SK-N-SH (cell line): ENCODE results near the gene ELMO1. TPM values are rescaled to one million over a fixed set of nuclear protein-coding genes. Genes with fewer than 3 reads are reported as not detected.
A peak's percentile ranks its signal among the peaks of the same experiment; 100 is the strongest.

Source experiments
- CTCF ChIA-PET: fragments of 300-600, 350-600 bp; formaldehyde crosslinking; extraction: SDS; loops from one replicate; lab custom pipeline; 2021; lab: Yijun Ruan, JAX
- POLR2A ChIA-PET: fragments of 350-600 bp; sonication (Branson Sonifier 250); formaldehyde crosslinking; extraction: SDS; loops from one replicate; lab custom pipeline; 2020; ENCODE audit warnings: antibody characterized with exemption, inconsistent platforms; lab: Yijun Ruan, JAX
- DNase-seq: peaks from one replicate; pipeline ENCODE4 v3.0.0; 2012
- H2AFZ ChIP-seq: fragments of 200-600 bp; sonication (generic); 2 replicates; pipeline ENCODE4 v1.8.1; 2016; ENCODE audit warnings: antibody characterized with exemption, mild to moderate bottlenecking, low read depth
- H3F3A ChIP-seq: fragments of 200-600 bp; sonication (generic); replicated peaks from 2 replicates; pipeline ENCODE3; 2016; ENCODE audit warnings: antibody characterized with exemption, mild to moderate bottlenecking; ENCODE audit not compliant: insufficient read depth
- H3K27ac ChIP-seq, 2 experiments: fragments of 200-500 bp in 1 of 2; fragments of 200-600 bp in 1 of 2; sonication (Bioruptor generic) in 1 of 2; sonication (generic), shearing (Covaris generic) in 1 of 2; 2 replicates each; pipeline versions ENCODE4 v1.5.1 to v1.6.1; 2014 to 2016; ENCODE audit warnings: low read depth in 2 of 2, inconsistent platforms in 1 of 2, low read length in 1 of 2, mild to moderate bottlenecking in 1 of 2, mixed read lengths in 1 of 2
- H3K27me3 ChIP-seq: fragments of 200-600 bp; sonication (generic), shearing (Covaris generic); 2 replicates; pipeline ENCODE4 v1.6.1; 2016; ENCODE audit warnings: mixed run types; ENCODE audit not compliant: insufficient read depth
- H3K36me3 ChIP-seq, 2 experiments: fragments of 200-500 bp in 1 of 2; fragments of 200-600 bp in 1 of 2; sonication (Bioruptor generic) in 1 of 2; sonication (generic) in 1 of 2; replicated peaks in 1 of 2; 2 replicates each; pipeline versions ENCODE3 to v1.5.1; 2014 to 2016; ENCODE audit warnings: low read length in 1 of 2, mild to moderate bottlenecking in 1 of 2; ENCODE audit not compliant: insufficient read depth in 2 of 2, control insufficient read depth in 1 of 2
- H3K4me1 ChIP-seq, 2 experiments: fragments of 200-500 bp in 1 of 2; fragments of 200-600 bp in 1 of 2; sonication (Bioruptor generic) in 1 of 2; sonication (generic), shearing (Covaris generic) in 1 of 2; 2 replicates each; pipeline versions ENCODE4 v1.5.1 to v1.6.1; 2014 to 2016; ENCODE audit warnings: low read depth in 1 of 2, low read length in 1 of 2, mixed run types in 1 of 2; ENCODE audit not compliant: insufficient read depth in 2 of 2, control insufficient read depth in 1 of 2
- H3K4me2 ChIP-seq: fragments of 200-600 bp; sonication (generic), shearing (Covaris generic); 2 replicates; pipeline ENCODE4 v1.6.1; 2017; ENCODE audit warnings: mixed run types
- H3K4me3 ChIP-seq, 2 experiments: fragments of 200-500 bp in 1 of 2; fragments of 200-600 bp in 1 of 2; sonication (Bioruptor generic) in 1 of 2; sonication (generic), shearing (Covaris generic) in 1 of 2; 2 replicates each; pipeline versions ENCODE4 v1.5.1 to v1.8.1; 2014 to 2016; ENCODE audit warnings: low read depth in 2 of 2, inconsistent platforms in 1 of 2, low read length in 1 of 2, mild to moderate bottlenecking in 1 of 2, mixed read lengths in 1 of 2, moderate library complexity in 1 of 2
- H3K79me2 ChIP-seq: fragments of 200-600 bp; sonication (generic); 2 replicates; pipeline ENCODE4 v1.8.1; 2017; ENCODE audit warnings: mild to moderate bottlenecking; ENCODE audit not compliant: insufficient read depth
- H3K9ac ChIP-seq: fragments of 200-600 bp; sonication (generic); 2 replicates; pipeline ENCODE4 v1.6.1; 2017; ENCODE audit warnings: mixed run types
- H3K9me2 ChIP-seq: fragments of 200-600 bp; sonication (generic); 2 replicates; pipeline ENCODE4 v1.6.1; 2017; ENCODE audit warnings: mixed run types
- H3K9me3 ChIP-seq: fragments of 200-600 bp; sonication (generic); 2 replicates; pipeline ENCODE4 v1.6.1; 2017; ENCODE audit warnings: mixed run types, mild to moderate bottlenecking, moderate library complexity
- H4K20me1 ChIP-seq: fragments of 200-600 bp; sonication (generic); 2 replicates; pipeline ENCODE4 v1.6.1; 2017; ENCODE audit warnings: mild to moderate bottlenecking, mixed run types; ENCODE audit not compliant: insufficient read depth
- CHD2 ChIP-seq: fragments of 150-350 bp; IDR thresholded peaks from 2 replicates; pipeline ENCODE4 v1.6.1; 2018; ENCODE audit warnings: low read length; ENCODE audit not compliant: partially characterized antibody
- ELF1 ChIP-seq: IDR thresholded peaks from 2 replicates; pipeline ENCODE4 v1.4.0; 2012
- EP300 ChIP-seq, 2 experiments: IDR thresholded peaks; 2 replicates each; pipeline versions ENCODE4 v1.4.0 to v1.6.1; 2012; ENCODE audit warnings: borderline replicate concordance in 1 of 2, low read depth in 1 of 2, low read length in 1 of 2
- FOSL2 ChIP-seq: IDR thresholded peaks from 2 replicates; pipeline ENCODE4 v1.4.0; 2012; ENCODE audit warnings: low read depth, mild to moderate bottlenecking, moderate library complexity, borderline replicate concordance
- MXI1 ChIP-seq: IDR thresholded peaks from 2 replicates; pipeline ENCODE4 v1.6.1; 2012; ENCODE audit warnings: mild to moderate bottlenecking, low read depth, low read length, improper control_type of control experiment
- POLR2AphosphoS5 ChIP-seq: IDR thresholded peaks from 2 replicates; pipeline ENCODE4 v1.6.1; 2012; ENCODE audit warnings: low read depth, low read length
- RCOR1 ChIP-seq: fragments of 150-350 bp; IDR thresholded peaks from 2 replicates; pipeline ENCODE4 v1.6.1; 2017; ENCODE audit warnings: antibody characterized with exemption, low read length
- RFX5 ChIP-seq: IDR thresholded peaks from 2 replicates; pipeline ENCODE4 v1.6.1; 2012; ENCODE audit warnings: mild to moderate bottlenecking, improper control_type of control experiment, low read length
- RXRA ChIP-seq: IDR thresholded peaks from 2 replicates; pipeline ENCODE4 v1.4.0; 2012; ENCODE audit warnings: low read depth, mild to moderate bottlenecking, borderline replicate concordance
- SIN3A ChIP-seq: IDR thresholded peaks from 2 replicates; pipeline ENCODE4 v1.6.1; 2012; ENCODE audit warnings: low read depth, mild to moderate bottlenecking, low read length, moderate library complexity, borderline replicate concordance
- SMC3 ChIP-seq: IDR thresholded peaks from 2 replicates; pipeline ENCODE4 v1.6.1; 2012; ENCODE audit warnings: low read depth, low read length, improper control_type of control experiment
- TAF1 ChIP-seq: IDR thresholded peaks from 2 replicates; pipeline ENCODE4 v1.6.1; 2012; ENCODE audit warnings: low read depth, mild to moderate bottlenecking, low read length, moderate library complexity, borderline replicate concordance
- TCF12 ChIP-seq: IDR thresholded peaks from 2 replicates; pipeline ENCODE4 v1.4.0; 2012
- TEAD4 ChIP-seq: IDR thresholded peaks from 2 replicates; pipeline ENCODE4 v1.4.0; 2012; ENCODE audit warnings: mild to moderate bottlenecking, borderline replicate concordance; ENCODE audit not compliant: insufficient read depth
- WGBS: methylation state at CpG from one replicate; pipeline ENCODE4 v1.1.6; 2017; ENCODE audit warnings: low lambda C conversion rate; 5-methylcytosine and 5-hydroxymethylcytosine counted together
- polyA plus RNA-seq, 3 experiments: library from polyadenylated mRNA; depleted of rRNA; stranded (reverse); fragments of >200 nt; gene quantifications; 2 replicates each; pipeline ENCODE4 v1.2.3, GENCODE V29; 2012
- TF ChIP-seq, protein P1 (sequence below): IDR thresholded peaks from 2 replicates; pipeline ENCODE4 v1.4.0; 2012; ENCODE audit warnings: low read depth, borderline replicate concordance
- TF ChIP-seq, protein P2 (sequence below): IDR thresholded peaks from 2 replicates; pipeline ENCODE4; 2012
- TF ChIP-seq, protein P3 (sequence below): IDR thresholded peaks from 2 replicates; pipeline ENCODE4 v1.4.0; 2012; ENCODE audit warnings: low read depth, borderline replicate concordance
- TF ChIP-seq, protein P4 (sequence below): IDR thresholded peaks from 2 replicates; pipeline ENCODE4 v1.4.0; 2012; ENCODE audit warnings: low read depth
- TF ChIP-seq, protein P5 (sequence below): fragments of 200-600 bp; sonication (generic); IDR thresholded peaks from 2 replicates; pipeline ENCODE4 v1.6.1; 2017; ENCODE audit warnings: antibody characterized with exemption, mild to moderate bottlenecking, moderate library complexity

The ELMO1 gene
- polyA plus RNA-seq, 1 of the 3 experiments (the other 2 are of a cell fraction), result 0.64 TPM

DNA sequence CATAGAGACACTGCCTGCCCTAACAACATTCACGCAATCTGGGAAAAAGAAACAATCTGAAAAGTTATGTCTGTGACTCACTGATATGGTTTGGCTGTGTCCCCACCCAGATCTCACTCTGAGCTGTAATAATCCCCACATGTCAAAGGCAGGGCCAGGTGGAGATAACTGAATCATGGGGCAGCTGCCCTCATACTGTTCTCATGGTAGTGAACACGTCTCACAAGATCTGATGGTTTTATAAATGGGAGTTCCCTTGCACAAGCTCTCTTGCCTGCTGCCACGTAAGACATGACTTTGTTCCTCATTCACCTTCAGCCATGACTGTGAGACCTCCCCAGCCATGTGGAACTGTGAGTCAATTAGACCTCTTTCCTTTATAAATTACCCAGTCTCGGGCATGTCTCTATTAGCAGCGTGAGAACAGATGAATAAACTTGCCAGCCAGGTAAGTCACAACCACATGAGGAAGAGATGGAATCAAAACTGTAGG, 382.8 kb downstream of the ELMO1 start:
- Histone ChIP-seq H3K4me1 (peaks cover 0 to 15% of the 10 kb centered on the region in 2 experiments; a peak in 2 of 4 replicates), H3K79me2 (no peaks in the 10 kb centered on the region), H3K36me3 (no peaks in the 10 kb centered on the region), H3K9me2 (no peaks in the 10 kb centered on the region; the same call in 1 of the 2 replicates), H3F3A (no peaks in the 10 kb centered on the region), H4K20me1 (no peaks in the 10 kb centered on the region), H3K27ac (no peak overlapping the region), H3K4me2 (no peak overlapping the region), H3K9ac (no peak overlapping the region), H2AFZ (no peak overlapping the region), H3K9me3 (no peaks in the 10 kb centered on the region), H3K27me3 (no peaks in the 10 kb centered on the region), H3K4me3 (no peak overlapping the region)
- WGBS, result 44% methylated on average over 5 of the region's 5 CpGs
- ChIA-PET POLR2A (no interaction called here), CTCF (no interaction called here)
- TF ChIP-seq, protein P1, sequence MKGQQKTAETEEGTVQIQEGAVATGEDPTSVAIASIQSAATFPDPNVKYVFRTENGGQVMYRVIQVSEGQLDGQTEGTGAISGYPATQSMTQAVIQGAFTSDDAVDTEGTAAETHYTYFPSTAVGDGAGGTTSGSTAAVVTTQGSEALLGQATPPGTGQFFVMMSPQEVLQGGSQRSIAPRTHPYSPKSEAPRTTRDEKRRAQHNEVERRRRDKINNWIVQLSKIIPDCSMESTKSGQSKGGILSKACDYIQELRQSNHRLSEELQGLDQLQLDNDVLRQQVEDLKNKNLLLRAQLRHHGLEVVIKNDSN, result no peak
- no peak for TF ChIP-seq POLR2AphosphoS5
- TF ChIP-seq SIN3A, result no peak
- DNase-seq, result no peak

DNA sequence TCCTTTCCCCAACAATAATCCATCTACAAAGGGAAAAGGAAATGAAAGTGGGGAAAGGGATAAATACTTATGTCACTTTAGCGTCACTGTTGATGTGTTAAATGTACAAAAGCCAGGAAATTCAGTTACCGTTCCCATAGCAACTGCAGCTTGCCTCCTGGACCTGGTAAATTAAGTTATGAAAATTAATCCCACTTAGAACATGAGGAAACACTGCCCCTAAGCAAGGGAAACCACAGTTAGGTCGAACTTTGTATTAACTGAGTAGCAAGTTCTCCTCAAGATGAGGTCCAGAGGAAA, 386.2 kb downstream of the ELMO1 start:
- TF ChIP-seq RXRA (no peak), RFX5 (0 out of 2 replicates have a peak, but pooled peaks have one; percentile 16), RCOR1 (peak; percentile 71; the same call in 1 of the 2 replicates), TCF12 (no peak), MXI1 (peak; percentile 68; the same call in 1 of the 2 replicates), FOSL2 (no peak), TAF1 (no peak), EP300 (IDR thresholded peaks at IDR 0.05; ENCODE audit: borderline replicate concordance in 1 of 2, low read depth in 1 of 2, low read length in 1 of 2) (peak in 1 of 2 experiments; percentile 43; a peak in 1 of 4 replicates), TEAD4 (no peak), CHD2 (peak; percentile 71), ELF1 (no peak), SMC3 (0 out of 2 replicates have a peak, but pooled peaks have one; percentile 9)
- TF ChIP-seq, protein P2, sequence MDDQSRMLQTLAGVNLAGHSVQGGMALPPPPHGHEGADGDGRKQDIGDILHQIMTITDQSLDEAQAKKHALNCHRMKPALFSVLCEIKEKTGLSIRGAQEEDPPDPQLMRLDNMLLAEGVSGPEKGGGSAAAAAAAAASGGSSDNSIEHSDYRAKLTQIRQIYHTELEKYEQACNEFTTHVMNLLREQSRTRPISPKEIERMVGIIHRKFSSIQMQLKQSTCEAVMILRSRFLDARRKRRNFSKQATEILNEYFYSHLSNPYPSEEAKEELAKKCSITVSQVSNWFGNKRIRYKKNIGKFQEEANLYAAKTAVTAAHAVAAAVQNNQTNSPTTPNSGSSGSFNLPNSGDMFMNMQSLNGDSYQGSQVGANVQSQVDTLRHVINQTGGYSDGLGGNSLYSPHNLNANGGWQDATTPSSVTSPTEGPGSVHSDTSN, result no peak
- TF ChIP-seq, protein P1, result no peak
- TF ChIP-seq, protein P3, sequence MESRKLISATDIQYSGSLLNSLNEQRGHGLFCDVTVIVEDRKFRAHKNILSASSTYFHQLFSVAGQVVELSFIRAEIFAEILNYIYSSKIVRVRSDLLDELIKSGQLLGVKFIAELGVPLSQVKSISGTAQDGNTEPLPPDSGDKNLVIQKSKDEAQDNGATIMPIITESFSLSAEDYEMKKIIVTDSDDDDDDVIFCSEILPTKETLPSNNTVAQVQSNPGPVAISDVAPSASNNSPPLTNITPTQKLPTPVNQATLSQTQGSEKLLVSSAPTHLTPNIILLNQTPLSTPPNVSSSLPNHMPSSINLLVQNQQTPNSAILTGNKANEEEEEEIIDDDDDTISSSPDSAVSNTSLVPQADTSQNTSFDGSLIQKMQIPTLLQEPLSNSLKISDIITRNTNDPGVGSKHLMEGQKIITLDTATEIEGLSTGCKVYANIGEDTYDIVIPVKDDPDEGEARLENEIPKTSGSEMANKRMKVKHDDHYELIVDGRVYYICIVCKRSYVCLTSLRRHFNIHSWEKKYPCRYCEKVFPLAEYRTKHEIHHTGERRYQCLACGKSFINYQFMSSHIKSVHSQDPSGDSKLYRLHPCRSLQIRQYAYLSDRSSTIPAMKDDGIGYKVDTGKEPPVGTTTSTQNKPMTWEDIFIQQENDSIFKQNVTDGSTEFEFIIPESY, result no peak
- TF ChIP-seq, protein P4, sequence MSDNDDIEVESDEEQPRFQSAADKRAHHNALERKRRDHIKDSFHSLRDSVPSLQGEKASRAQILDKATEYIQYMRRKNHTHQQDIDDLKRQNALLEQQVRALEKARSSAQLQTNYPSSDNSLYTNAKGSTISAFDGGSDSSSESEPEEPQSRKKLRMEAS, result no peak
- TF ChIP-seq, protein P5, sequence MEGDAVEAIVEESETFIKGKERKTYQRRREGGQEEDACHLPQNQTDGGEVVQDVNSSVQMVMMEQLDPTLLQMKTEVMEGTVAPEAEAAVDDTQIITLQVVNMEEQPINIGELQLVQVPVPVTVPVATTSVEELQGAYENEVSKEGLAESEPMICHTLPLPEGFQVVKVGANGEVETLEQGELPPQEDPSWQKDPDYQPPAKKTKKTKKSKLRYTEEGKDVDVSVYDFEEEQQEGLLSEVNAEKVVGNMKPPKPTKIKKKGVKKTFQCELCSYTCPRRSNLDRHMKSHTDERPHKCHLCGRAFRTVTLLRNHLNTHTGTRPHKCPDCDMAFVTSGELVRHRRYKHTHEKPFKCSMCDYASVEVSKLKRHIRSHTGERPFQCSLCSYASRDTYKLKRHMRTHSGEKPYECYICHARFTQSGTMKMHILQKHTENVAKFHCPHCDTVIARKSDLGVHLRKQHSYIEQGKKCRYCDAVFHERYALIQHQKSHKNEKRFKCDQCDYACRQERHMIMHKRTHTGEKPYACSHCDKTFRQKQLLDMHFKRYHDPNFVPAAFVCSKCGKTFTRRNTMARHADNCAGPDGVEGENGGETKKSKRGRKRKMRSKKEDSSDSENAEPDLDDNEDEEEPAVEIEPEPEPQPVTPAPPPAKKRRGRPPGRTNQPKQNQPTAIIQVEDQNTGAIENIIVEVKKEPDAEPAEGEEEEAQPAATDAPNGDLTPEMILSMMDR, result no peak
- TF ChIP-seq, all 33 proteins: peak for 6
- ChIA-PET CTCF (interaction anchor here (0.7 to 2.2 kb wide), 9 partner anchors 9 to 613 kb away, joined by 3 to 11 read pairs (median 3); no protein-coding TSS in a partner anchor), POLR2A (no interaction called here)
- Histone ChIP-seq H3K4me2 (no peak overlapping the region), H3K27me3 (no peaks in the 10 kb centered on the region), H2AFZ (no peak overlapping the region), H3K27ac (peak overlapping the region in 1 of 2 experiments; percentile 76; a peak in 2 of 4 replicates), H4K20me1 (no peaks in the 10 kb centered on the region), H3F3A (no peaks in the 10 kb centered on the region), H3K4me1 (peaks cover 0 to 15% of the 10 kb centered on the region in 2 experiments; a peak in 2 of 4 replicates), H3K79me2 (no peaks in the 10 kb centered on the region), H3K9me2 (no peaks in the 10 kb centered on the region; the same call in 1 of the 2 replicates), H3K4me3 (no peak overlapping the region; a peak in 1 of 4 replicates), H3K9ac (no peak overlapping the region), H3K36me3 (no peaks in the 10 kb centered on the region), H3K9me3 (no peaks in the 10 kb centered on the region)
- 23% methylated on average over 3 of the region's 3 CpGs for WGBS
- peak; percentile 55 for DNase-seq
